GM12892 (cell line): ENCODE results near the gene PKD2L1.
"Not testable (repeated sequence)": the region's sequence is repeated elsewhere in the genome, so short reads cannot be mapped to it uniquely, and the experiment has no call there.

ENCODE experiments used
- DNase-seq: peaks from one replicate; pipeline ENCODE4 v3.0.0; 2011; ENCODE audit not compliant: insufficient read length
- FAIRE-seq: peaks from 2 replicates; lab custom pipeline; 2011; peaks lifted over from hg19 to GRCh38; lab: Jason Lieb, UNC
- POLR2A ChIP-seq: IDR thresholded peaks from 2 replicates; pipeline ENCODE4 v1.6.1; 2011; ENCODE audit warnings: low read depth, low read length, control low read depth
- POLR2AphosphoS5 ChIP-seq: IDR thresholded peaks from 2 replicates; pipeline ENCODE4 v1.6.1; 2011; ENCODE audit warnings: low read depth, low read length, control low read depth
- TAF1 ChIP-seq: IDR thresholded peaks from 2 replicates; pipeline ENCODE4 v1.6.1; 2011; ENCODE audit warnings: low read depth, mild to moderate bottlenecking, control low read depth, low read length, borderline replicate concordance

The PKD2L1 gene

DNA sequence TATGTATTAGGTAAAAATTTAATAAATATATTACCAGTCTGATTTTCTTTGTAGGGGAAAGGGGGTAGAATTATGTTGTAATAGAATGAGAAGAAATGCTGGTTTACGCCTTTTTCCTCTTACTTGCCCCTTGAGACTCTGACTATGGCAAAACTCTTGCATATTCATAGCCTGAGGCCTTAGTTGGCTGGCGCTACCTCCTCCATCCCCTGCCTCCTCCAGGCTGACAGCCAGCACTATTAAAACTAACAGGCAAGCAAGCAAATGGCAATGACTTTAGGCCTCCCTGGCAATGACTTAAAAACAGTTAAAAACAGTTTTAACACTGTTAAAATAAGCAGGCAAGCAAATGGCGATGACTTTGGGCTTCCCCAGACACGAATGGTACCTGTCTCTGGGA lies 14.4 kb downstream of the PKD2L1 start:
- no peak for FAIRE-seq
- DNase-seq = no peak
- TF ChIP-seq TAF1 (no peak), POLR2AphosphoS5 (no peak), POLR2A (no peak)

DNA sequence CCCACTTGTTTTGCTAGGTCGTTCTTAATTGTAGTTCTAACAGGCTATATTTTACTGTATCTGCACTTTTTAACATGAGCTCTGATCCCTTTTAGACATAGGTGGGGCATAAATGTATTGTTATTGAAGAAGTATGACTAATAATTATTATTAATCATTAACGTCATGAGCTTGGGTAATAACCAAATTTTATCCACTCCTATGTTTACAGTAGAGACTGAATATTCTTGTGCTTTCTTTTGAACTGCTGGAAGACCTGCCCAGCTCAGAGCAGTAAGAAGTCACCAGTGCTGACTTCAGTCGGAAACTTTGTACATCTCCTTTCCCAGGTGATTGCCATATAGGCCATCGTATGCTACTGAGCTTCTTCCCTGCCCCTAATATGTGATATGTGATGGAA lies 18.7 kb downstream of the PKD2L1 start:
- TF ChIP-seq POLR2AphosphoS5 (no peak), POLR2A (no peak), TAF1 (no peak)
- DNase-seq = no peak
- no peak for FAIRE-seq

GRCh38 chr10:100307684-100308083 lies 22.3 kb downstream of the PKD2L1 start:
- TF ChIP-seq POLR2A (no peak), TAF1 (no peak), POLR2AphosphoS5 (no peak)
- FAIRE-seq = no peak
- DNase-seq = no peak

GRCh38 chr10:100306861-100307260 lies 23.2 kb downstream of the PKD2L1 start:
- no peak for DNase-seq
- TF ChIP-seq POLR2AphosphoS5 (no peak), POLR2A (no peak), TAF1 (no peak)
- no peak for FAIRE-seq

DNA sequence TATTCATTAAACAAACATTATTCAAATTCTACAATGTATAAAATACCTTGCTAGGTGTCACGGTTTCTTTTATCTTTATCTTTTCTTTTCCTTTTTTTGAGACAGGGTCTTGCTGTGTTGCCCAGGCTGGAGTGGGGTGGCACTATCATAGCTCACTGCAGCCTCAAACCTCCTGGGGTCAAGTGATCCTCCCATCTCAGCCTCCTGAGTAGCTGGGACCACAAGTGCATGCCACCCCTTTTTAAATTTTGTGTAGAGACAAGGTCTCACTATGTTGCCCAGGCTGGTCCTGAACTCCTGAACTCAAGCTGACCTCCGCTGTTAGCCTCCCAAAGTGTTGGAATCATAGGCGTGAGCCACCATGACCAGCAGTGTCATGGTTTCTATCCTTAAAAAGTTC lies 25.6 kb downstream of the PKD2L1 start:
- FAIRE-seq (peak; percentile 14), DNase-seq (no peak)
- TF ChIP-seq TAF1 (no peak), POLR2AphosphoS5 (no peak), POLR2A (no peak)

GRCh38 chr10:100303724-100304319 lies 26.2 kb downstream of the PKD2L1 start:
- DNase-seq = no peak
- FAIRE-seq = peak; percentile 86
- no peak for TF ChIP-seq POLR2A
- no peak for TF ChIP-seq POLR2AphosphoS5
- TF ChIP-seq TAF1 = no peak

GRCh38 chr10:100301123-100301522 lies 28.9 kb downstream of the PKD2L1 start:
- not testable (repeated sequence) for FAIRE-seq

GRCh38 chr10:100297242-100297641 lies 32.8 kb downstream of the PKD2L1 start:
- TF ChIP-seq TAF1 (no peak), POLR2AphosphoS5 (no peak), POLR2A (no peak)
- DNase-seq (no peak), FAIRE-seq (no peak)

More at GRCh38 chr10:100301123-100301522, 28.9 kb downstream of the PKD2L1 start:
- DNase-seq = not testable (repeated sequence)

DNA sequence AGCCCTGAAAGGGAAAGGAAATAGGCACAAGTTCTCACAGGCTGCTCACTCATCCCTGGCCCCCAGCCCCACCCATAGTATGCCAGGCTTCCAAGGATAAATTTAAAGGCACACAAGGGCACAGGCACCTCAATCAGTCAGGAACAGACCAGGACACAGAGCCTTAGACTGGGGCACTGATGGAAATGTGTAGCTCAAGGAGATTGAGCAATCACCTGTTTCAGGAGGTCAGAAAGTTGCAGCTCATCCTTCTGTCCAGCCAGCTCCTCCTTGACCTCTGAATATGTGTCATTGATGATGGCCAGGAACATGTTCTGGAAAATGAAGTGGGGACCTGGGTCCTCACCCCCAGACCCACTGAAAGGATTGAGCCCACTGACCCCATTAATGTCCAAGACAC lies 37.0 kb downstream of the PKD2L1 start:
- no peak for FAIRE-seq
- TF ChIP-seq TAF1 (no peak), POLR2AphosphoS5 (no peak), POLR2A (no peak)

DNA sequence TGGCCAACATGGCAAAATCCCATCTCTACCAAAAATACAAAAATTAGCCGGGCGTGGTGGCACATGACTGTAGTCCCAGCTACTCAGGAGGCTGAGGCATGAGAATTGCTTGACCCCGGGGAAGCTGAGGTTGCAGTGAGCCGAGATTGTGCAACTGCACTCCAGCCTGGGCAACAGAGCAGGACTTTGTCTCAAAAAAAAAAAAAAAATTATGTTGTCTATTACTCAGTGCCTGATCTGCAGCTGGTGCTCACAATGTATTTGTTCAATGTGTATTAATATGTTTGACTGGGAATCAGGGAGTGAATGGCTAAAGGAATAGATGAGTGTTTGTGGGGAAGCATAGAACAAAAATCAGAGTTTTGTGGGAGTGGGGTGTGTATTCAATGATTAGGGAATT lies 37.7 kb downstream of the PKD2L1 start:
- not testable (repeated sequence) for FAIRE-seq, DNase-seq

More for the DNA sequence above, 37.0 kb downstream of the PKD2L1 start:
- no peak for DNase-seq

- no peak for DNase-seq
- TF ChIP-seq POLR2AphosphoS5 (no peak), POLR2A (no peak), TAF1 (no peak)
- FAIRE-seq = no peak
These were observed 38.7 kb downstream of the PKD2L1 start for GRCh38 chr10:100291356-100291755.

- no peak for TF ChIP-seq POLR2AphosphoS5
- no peak for TF ChIP-seq TAF1
- no peak for TF ChIP-seq POLR2A
- DNase-seq = no peak
- FAIRE-seq = no peak
These were observed 40.4 kb downstream of the PKD2L1 start for GRCh38 chr10:100289641-100290040.

DNA sequence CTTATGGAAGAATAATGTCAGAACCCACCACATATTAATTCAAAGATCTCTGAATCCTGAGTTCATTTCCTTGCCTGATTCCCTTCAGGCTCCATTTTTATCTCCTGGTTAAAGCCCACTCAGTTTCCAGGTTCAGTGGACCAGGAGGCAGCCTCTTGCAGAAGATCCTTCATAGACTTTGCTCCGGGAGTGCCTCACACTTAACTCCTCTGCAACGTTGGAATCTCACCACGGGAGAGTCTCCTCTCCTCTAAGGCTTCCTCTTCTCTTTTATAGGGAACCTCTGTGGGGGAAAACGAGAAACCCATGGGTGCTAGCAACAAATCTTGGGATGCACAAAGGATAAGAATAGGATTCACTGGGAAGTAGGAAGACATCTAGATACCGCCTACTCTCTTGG lies 41.8 kb downstream of the PKD2L1 start:
- DNase-seq = no peak
- no peak for TF ChIP-seq POLR2A
- TF ChIP-seq POLR2AphosphoS5 = no peak
- TF ChIP-seq TAF1 = no peak
- no peak for FAIRE-seq
